H1 (cell line): Measurements from ENCODE around the gene STX8. TPM values are rescaled to one million over a fixed set of nuclear protein-coding genes. Genes with fewer than 3 reads are reported as not detected.

Source experiments
- polyA plus RNA-seq, 7 experiments: library from polyadenylated mRNA; depleted of rRNA in 3 of 7; stranded (reverse) in 5 of 7; unstranded in 2 of 7; fragments of >200 nt in 5 of 7; fragments of 200-250 nt in 2 of 7; gene quantifications; 1 replicate in 5 of 7; 2 replicates in 1 of 7; 4 replicates in 1 of 7; pipeline versions ENCODE4 v1.2.1 to v1.2.3, GENCODE V29; 2011 to 2013; ENCODE audit warnings: missing spikeins in 2 of 7, mixed read lengths in 2 of 7
- total RNA-seq: library from RNA; stranded (reverse); fragmentation: NEBNext Ultra II Directional; extraction: Animal tissue kit (Norgen Biotek cat#: 25700); gene quantifications from 2 replicates; pipeline ENCODE4 v1.2.1, GENCODE V29; 2021
- TF ChIP-seq, protein P1 (sequence below): IDR thresholded peaks from 2 replicates; pipeline ENCODE4 v1.6.1; 2012; ENCODE audit warnings: inconsistent platforms

Gene STX8
- total and polyA plus RNA-seq, 2 of the 8 experiments (the other 6 are each of a cell fraction or from before 2014, with no cell fraction given) = 22.8 to 42.5 TPM

DNA sequence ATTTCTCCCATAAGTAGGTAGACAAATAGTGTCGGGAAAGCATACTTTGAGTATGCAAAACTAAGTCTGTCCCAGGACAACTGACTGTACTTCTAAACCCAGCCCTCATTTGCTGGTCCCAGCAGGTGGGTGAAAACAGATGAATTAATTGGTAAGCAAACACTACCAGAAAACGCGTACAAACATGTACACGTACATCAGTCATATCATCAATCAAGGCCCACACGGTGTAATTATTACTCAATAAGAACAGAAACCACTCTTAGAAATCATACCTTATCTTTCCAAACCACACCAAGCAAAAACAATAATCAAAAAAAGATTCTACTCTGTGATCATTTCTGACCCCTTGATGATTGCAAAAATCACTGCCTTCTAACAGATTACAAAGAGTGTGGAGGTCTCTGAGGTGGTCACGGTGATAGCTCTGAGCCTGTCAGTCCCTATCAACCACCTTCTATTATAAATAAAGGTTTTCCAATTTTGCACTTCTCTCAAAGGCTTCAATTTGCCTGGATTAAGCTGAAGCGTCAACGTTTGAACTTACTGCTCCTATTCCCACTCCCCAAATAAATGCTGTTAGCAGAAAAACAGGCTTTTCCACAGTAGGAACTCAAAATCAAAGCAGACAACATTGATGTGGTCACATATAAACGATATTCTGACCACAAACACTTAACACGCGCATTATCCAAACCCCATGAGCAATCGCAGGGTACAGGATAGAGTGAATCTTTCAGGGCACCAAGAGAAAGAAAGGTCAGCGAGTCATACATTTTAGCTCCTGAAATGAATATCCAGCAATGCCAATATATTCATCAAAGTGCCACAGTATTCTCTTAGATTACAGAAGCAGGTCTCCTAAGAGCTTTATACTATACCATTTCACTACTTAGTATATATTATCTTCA is 211.9 kb downstream of the STX8 start (continued):
- TF ChIP-seq, protein P1, sequence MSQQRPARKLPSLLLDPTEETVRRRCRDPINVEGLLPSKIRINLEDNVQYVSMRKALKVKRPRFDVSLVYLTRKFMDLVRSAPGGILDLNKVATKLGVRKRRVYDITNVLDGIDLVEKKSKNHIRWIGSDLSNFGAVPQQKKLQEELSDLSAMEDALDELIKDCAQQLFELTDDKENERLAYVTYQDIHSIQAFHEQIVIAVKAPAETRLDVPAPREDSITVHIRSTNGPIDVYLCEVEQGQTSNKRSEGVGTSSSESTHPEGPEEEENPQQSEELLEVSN = no peak
- TF ChIP-seq, all 59 proteins: peak for 0
